ENCODE data around the gene WDFY2. TPM values are rescaled to one million over a fixed set of nuclear protein-coding genes. Genes with fewer than 3 reads are reported as not detected.
A peak's percentile ranks its signal among the peaks of the same experiment; 100 is the strongest.

WDFY2 gene
- total RNA-seq, 1 experiment from 2014 or later, result 6.0 TPM

DNA sequence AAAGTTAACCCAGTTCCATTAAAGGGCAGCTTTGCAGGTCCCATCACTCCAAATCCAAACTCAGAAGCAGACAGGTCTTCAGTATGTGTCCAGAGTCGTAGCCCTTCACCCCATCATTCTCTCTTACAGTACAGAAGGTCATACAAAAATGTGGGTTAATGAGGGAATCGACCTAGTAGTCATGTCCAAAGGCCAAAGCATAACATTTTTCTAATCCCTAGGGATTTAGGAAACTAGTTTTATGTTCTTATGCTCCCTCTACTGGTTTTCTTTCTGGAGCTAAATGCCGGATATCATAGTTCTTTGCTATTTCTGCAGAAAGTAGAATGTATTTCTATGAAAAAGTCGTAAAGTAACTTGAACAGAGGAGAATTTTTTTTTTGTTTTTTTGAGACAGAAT lies 147.5 kb downstream of the WDFY2 start:
- no peak overlapping the region for H3K4me3 ChIP-seq
- no peaks in the 10 kb centered on the region for H3K9me3 ChIP-seq (replicated peaks)
- H3K36me3 ChIP-seq, result peaks cover 30% of the 10 kb centered on the region
- H3K27me3 ChIP-seq (replicated peaks), result no peaks in the 10 kb centered on the region
- H3K4me1 ChIP-seq (replicated peaks), result peaks cover 68% of the 10 kb centered on the region
- DNase-seq (ENCODE audit: low read depth in 1 of 2, low spot score in 2 of 2), result peak in 1 of 2 experiments; percentile 38
- peak overlapping the region; percentile 99 for H3K27ac ChIP-seq

DNA sequence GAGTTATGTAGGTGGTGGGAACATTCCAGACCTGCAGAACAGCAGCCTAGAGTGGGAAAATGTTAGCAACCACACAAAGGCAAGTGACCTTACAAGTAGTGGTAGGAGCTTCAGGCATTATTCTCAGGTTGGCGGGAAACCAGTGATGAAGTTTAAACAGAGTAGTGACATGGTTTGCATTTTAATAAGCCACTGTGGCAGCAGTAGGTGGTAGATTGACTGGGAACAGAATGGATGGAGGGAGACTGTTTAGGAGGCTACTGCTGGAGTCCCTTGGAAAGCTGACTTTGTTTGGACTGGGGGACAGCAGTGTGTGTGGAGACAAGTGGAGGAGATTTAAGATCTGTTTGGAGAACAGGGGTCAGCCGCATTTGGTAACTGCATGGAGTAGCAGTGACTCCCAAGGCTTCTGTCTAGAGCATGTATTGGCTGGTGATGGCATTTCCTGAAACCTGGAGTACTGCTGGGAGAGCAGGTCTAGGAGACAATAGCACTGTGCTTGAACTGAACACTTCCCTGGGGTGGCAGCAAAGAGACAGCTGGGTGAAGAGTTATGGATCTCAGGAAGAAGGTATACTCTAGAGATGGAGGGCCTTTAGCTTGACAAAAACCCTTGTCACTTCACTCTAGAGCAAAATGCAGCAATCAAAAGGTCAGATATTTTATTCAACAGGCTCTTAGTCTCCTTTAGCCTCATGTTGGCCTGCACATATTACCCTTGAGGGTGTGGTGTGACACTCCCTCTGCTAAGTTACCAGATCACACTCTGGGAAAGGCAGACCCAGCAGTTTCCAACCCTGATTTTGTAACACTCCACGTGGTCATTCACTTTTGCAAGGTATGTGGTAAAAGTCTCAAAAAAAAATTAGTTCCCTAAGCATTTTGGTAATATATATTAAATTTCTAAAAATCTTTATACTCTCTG lies 149.4 kb downstream of the WDFY2 start:
- Histone ChIP-seq H3K27ac (no peak overlapping the region), H3K9me3 (replicated peaks) (no peaks in the 10 kb centered on the region), H3K27me3 (replicated peaks) (no peaks in the 10 kb centered on the region), H3K4me1 (replicated peaks) (peaks cover 53% of the 10 kb centered on the region), H3K36me3 (peaks cover 23% of the 10 kb centered on the region), H3K4me3 (no peak overlapping the region)
- DNase-seq (ENCODE audit: low read depth in 1 of 2, low spot score in 2 of 2), result no peak

DNA sequence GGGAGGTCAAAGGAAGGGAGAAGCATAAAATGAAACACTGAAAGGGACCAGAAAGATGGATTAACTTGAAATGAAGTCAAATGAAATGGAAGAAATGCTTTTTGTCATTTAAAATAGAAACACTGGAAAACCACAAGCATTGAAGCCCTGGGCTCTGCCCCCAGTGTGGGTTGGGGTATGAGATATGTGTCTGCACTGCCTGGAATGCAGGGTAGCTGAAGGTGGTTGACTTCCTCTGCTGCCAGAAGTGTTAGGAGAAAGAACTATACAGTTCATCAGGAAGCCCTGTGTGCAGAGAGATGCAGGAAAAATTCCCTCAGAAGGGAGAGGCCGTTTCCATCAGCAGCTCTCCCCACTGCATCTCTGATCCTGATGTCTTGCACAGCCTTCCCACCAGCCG lies 150.5 kb downstream of the WDFY2 start:
- Histone ChIP-seq H3K27me3 (replicated peaks) (no peaks in the 10 kb centered on the region), H3K4me3 (no peak overlapping the region), H3K9me3 (replicated peaks) (no peaks in the 10 kb centered on the region), H3K27ac (no peak overlapping the region), H3K4me1 (replicated peaks) (peaks cover 42% of the 10 kb centered on the region), H3K36me3 (peaks cover 30% of the 10 kb centered on the region)
- DNase-seq (ENCODE audit: low read depth in 1 of 2, low spot score in 2 of 2), result peak in 1 of 2 experiments; percentile 21

DNA sequence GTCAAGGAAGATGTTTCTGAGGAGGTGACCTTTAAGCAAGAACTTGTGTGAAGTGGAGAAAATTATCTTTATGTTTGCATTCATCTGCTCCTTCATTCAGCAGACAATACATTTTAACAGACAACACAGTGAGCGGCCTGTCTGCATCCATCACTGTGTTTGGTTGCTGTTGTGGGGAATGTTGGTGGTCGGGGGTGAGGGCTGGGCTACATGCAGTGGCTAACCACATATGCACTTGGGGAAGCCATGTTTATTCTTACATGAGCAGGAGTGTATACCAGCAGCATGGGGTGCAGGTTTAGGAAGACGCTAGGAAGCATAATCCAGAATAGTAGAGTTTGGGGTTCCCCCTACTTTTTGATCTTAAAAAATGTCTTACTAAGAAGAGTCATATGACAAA lies 153.3 kb downstream of the WDFY2 start:
- DNase-seq (ENCODE audit: low read depth in 1 of 2, low spot score in 2 of 2), result no peak
- Histone ChIP-seq H3K9me3 (replicated peaks) (no peaks in the 10 kb centered on the region), H3K36me3 (peaks cover 34% of the 10 kb centered on the region), H3K4me3 (no peak overlapping the region), H3K4me1 (replicated peaks) (peaks cover 20% of the 10 kb centered on the region), H3K27me3 (replicated peaks) (no peaks in the 10 kb centered on the region), H3K27ac (no peak overlapping the region)

DNA sequence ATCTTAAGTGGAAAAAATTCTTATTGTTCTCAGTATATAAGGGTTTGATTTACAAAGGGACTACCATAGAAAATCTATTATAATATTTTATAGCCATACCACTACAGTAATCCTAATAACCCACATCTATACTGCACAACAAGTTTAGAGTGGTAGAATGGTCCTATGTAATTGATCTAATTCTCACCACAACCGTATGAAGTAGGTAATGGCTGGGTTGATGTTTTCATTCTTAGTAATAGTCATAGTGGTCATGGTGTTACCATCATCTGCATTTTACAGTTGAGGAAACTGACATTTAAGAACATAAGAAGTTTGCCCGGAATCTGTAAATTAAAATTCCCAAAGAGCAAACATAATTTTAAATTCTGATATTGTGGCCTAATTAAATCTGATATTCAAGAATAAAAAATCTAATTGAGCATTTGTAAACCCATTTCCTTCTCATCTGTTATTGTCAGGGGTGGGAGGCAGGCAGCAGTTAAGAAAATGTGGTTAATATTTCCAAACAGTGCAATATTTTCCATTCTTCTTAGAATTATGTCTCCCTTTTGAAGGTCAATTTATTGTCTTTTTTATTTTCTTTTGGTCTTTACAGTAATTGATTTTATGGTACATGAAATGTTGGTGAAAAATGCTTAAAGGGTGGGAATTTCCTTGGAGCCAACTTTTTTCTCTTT lies 154.1 kb downstream of the WDFY2 start:
- DNase-seq (ENCODE audit: low read depth in 1 of 2, low spot score in 2 of 2), result no peak
- Histone ChIP-seq H3K4me1 (replicated peaks) (peaks cover 18% of the 10 kb centered on the region), H3K27ac (no peak overlapping the region)

DNA sequence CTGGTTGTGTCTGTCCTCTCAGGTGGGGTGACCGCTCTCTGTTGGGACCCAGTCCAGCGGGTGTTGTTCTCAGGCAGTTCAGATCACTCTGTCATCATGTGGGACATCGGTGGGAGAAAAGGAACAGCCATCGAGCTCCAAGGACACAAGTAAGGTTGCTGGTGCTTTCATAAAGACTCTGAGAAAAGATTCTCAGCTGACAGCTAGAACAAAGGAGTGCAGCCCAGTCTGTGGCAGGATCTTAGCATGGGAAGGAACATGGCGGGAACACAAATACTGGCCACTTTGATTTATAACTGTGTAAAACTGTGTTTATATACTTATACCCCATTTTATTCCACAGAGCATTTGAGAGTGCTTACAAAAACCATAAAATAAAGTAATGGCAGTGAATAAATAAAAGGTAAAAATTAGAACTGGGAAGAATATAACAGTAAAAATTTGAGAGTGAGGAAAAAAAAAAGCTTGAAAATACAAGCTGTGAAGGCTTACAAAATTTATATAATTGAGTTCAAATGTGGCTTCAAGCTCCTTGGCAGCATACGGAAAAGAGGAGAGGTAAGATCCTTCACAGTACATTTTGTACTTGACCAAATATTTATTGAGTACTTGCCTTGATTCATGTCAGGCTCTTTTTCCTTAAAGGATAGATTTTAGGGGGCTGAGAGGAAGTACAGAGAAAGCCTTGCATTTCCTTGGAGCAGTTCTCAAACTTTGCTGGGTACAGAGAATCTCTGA lies 154.9 kb downstream of the WDFY2 start:
- H3K27ac ChIP-seq, result no peak overlapping the region
- H3K4me3 ChIP-seq, result no peak overlapping the region
- no peak for DNase-seq (ENCODE audit: low read depth in 1 of 2, low spot score in 2 of 2)

More for the DNA sequence above, 154.1 kb downstream of the WDFY2 start:
- Histone ChIP-seq H3K27me3 (replicated peaks) (no peaks in the 10 kb centered on the region), H3K9me3 (replicated peaks) (no peaks in the 10 kb centered on the region), H3K36me3 (peaks cover 41% of the 10 kb centered on the region), H3K4me3 (no peak overlapping the region)

DNA sequence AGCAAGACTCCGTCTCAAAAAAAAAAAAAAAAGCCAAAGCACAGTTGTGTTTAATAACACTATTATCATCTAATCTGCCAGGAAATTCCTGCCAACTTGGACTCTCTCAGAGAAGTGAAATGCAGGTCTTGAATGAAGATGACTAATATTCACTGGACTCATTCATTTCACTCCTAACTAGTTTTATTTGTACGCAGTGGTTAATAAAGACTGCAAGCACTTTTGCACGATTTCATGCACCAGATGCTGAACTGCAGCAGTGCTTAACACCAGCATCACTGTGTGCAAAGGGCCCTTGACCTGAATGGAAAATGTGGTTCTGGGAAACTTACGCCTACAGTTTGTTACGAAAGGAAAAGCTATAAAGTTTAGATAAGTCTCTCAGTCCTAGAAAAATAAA lies 156.4 kb downstream of the WDFY2 start:
- DNase-seq (ENCODE audit: low read depth in 1 of 2, low spot score in 2 of 2), result no peak
- Histone ChIP-seq H3K27ac (no peak overlapping the region), H3K4me1 (replicated peaks) (no peaks in the 10 kb centered on the region), H3K4me3 (no peak overlapping the region), H3K9me3 (replicated peaks) (no peaks in the 10 kb centered on the region), H3K27me3 (replicated peaks) (no peaks in the 10 kb centered on the region), H3K36me3 (peaks cover 49% of the 10 kb centered on the region)

More for the DNA sequence above, 154.9 kb downstream of the WDFY2 start:
- Histone ChIP-seq H3K27me3 (replicated peaks) (no peaks in the 10 kb centered on the region), H3K4me1 (replicated peaks) (peaks cover 12% of the 10 kb centered on the region), H3K36me3 (peaks cover 46% of the 10 kb centered on the region), H3K9me3 (replicated peaks) (no peaks in the 10 kb centered on the region)

DNA sequence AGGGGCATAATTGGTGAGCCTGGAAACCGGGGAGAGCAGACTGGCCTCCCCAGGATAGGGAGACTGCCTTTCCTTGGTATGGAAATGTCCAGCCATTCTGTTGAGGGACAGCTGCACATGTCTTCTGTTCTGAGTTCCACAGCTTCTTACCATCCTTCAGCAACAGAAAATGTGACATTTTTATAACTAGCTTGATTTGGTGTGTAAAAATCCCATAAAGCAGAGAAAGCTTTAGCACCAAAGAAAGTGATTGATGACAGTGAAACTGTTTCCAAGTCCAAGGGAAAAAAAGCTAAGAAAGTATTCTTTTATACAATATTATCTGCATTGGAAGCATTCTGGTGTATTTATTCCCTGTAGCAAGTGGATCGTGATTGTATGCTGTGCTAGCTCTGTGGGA lies 157.8 kb downstream of the WDFY2 start:
- Histone ChIP-seq H3K9me3 (replicated peaks) (no peaks in the 10 kb centered on the region), H3K4me1 (replicated peaks) (no peaks in the 10 kb centered on the region), H3K4me3 (no peak overlapping the region), H3K27ac (no peak overlapping the region), H3K36me3 (peaks cover 50% of the 10 kb centered on the region), H3K27me3 (replicated peaks) (no peaks in the 10 kb centered on the region)
- DNase-seq (ENCODE audit: low read depth in 1 of 2, low spot score in 2 of 2), result no peak

DNA sequence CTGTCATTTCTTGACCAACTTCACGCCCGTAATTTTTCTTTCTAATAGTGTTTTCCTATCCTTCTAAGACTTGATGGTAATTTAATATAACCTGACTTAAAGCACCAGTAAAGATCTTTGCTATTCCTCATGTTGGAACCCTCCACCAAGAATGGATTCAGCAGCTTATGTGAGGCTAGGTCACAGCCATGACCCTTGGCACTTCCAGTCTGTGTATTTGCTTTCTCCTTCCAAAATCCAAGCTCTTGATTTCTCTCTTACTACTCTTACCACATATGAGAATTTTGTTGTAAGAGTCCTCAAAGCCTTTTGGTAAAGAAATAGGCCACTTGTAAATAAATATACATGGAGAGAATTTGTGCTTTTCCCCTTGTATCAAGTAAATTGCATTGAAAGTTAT lies 158.3 kb downstream of the WDFY2 start:
- no peaks in the 10 kb centered on the region for H3K9me3 ChIP-seq (replicated peaks)
- H3K27me3 ChIP-seq (replicated peaks), result no peaks in the 10 kb centered on the region
- no peak overlapping the region for H3K4me3 ChIP-seq
- DNase-seq (ENCODE audit: low read depth in 1 of 2, low spot score in 2 of 2), result no peak
- no peak overlapping the region for H3K27ac ChIP-seq
- H3K36me3 ChIP-seq, result peaks cover 49% of the 10 kb centered on the region
- no peaks in the 10 kb centered on the region for H3K4me1 ChIP-seq (replicated peaks)

DNA sequence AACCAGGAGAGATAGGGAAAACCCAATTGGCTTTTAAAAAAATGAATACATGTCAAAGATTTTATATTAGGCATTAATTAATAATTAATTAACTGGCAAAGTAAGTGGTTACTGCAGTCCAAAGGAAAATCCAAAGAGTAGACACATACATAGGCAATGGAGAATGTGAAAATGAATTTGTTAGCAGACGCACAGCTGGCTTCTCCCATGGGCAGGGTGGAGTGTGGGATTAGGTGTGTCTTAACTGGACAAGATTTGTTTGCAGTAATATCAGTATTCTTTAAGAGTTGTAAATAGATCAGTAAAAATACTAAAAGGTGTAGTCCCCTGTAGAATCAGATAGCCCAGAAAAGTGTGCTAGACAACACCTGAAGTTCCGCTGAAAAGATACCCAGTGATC lies 161.0 kb downstream of the WDFY2 start:
- H3K4me3 ChIP-seq, result no peak overlapping the region
- peaks cover 57% of the 10 kb centered on the region for H3K36me3 ChIP-seq

DNA sequence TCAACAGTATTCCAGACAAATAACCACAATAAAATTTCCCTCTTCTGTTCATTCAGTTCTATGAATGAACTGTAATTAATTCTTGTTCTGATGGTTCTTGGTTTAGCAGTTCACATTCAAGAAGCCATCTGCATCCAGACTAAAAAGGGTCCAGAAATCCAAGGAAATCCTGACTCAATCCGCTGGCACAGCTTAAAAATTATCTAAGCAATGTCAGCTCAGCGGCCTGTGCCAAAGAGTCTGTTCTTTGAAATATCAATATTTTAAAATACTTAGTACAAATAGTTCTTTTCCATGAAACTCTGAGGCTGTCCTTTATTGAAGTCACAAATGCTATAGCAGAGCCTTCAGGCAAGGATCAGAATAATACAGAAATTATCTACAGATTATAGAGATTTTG lies 162.5 kb downstream of the WDFY2 start:
- peaks cover 62% of the 10 kb centered on the region for H3K36me3 ChIP-seq
- H3K4me3 ChIP-seq, result no peak overlapping the region
- no peak overlapping the region for H3K27ac ChIP-seq
- no peaks in the 10 kb centered on the region for H3K4me1 ChIP-seq (replicated peaks)
- no peak for DNase-seq (ENCODE audit: low read depth in 1 of 2, low spot score in 2 of 2)
- H3K9me3 ChIP-seq (replicated peaks), result 0 out of 2 replicates have a peak, but pooled peaks cover 3% of the 10 kb centered on the region
- no peaks in the 10 kb centered on the region for H3K27me3 ChIP-seq (replicated peaks)

More for the DNA sequence above, 161.0 kb downstream of the WDFY2 start:
- 0 out of 2 replicates have a peak, but pooled peaks cover 3% of the 10 kb centered on the region for H3K9me3 ChIP-seq (replicated peaks)
- H3K4me1 ChIP-seq (replicated peaks), result no peaks in the 10 kb centered on the region
- no peak for DNase-seq (ENCODE audit: low read depth in 1 of 2, low spot score in 2 of 2)
- H3K27ac ChIP-seq, result no peak overlapping the region
- no peaks in the 10 kb centered on the region for H3K27me3 ChIP-seq (replicated peaks)

DNA sequence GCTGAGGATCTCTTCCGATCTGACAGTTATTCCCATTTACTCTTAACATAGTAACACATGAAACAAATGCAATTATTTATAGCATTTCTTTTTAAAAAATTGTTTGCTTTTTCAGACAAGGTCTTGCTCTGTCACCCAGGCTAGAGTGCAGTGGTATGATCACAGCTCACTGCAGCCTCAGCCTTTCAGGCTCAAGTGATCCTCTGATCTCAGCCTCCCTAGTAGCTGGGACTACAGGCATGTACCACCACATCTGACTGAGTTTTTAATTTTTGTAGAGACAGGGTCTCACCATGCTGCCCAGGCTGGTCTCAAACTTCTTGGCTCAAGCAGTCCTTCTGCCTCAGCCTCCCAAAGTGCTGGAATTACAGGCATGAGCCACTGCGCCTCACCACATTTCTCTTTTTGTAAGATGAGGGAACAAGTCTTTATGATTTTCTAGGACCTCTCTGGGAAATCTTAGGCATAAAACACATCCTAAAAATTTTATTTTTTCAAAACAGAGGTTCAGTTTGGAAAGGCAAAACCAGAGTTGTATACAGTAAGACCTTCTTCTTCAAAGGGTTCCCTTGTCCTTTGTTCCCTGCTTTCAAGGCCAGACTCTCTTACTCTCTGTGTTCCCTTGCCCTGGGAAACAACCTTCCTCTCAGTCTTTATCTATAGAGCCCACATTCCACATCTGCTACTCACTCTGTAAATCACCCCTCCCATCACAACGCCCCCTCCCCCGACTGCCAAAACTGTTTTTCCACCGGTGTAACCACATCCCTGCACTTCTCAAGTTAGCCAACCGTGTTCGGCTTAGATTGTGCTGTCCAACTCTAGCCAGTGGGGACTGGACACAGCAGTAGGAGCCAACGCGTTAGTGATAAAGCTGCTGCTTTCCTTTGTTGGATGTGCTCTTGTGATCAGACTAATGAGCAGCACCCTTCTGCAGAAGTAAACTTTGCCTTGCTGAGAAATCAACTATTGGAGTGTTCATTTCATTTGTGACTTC lies 163.5 kb downstream of the WDFY2 start:
- peaks cover 66% of the 10 kb centered on the region for H3K36me3 ChIP-seq
- H3K27me3 ChIP-seq (replicated peaks), result no peaks in the 10 kb centered on the region
- no peak overlapping the region for H3K27ac ChIP-seq
- H3K9me3 ChIP-seq (replicated peaks), result 0 out of 2 replicates have a peak, but pooled peaks cover 3% of the 10 kb centered on the region
- DNase-seq (ENCODE audit: low read depth in 1 of 2, low spot score in 2 of 2), result peak in 1 of 2 experiments; percentile 14
- H3K4me1 ChIP-seq (replicated peaks), result no peaks in the 10 kb centered on the region
- no peak overlapping the region for H3K4me3 ChIP-seq

DNA sequence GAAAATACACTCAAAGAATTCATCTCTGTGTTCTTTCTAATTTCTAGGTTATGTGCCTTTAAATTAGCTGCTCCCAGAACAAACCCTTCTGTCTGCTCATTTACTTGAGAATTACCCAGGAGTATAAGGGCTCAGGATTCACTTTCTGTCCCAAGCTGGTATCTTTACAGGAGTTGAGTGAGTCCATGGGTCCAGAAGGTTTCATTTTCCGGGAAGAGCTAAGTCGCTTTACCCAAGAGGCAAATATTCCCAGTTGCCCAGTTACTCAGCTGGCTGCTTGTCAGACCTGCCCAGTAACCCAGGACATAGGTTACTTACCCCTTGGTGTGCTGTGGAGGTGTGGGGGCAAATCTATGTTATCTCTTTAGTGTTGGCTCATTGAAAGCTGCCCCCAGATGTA lies 172.4 kb downstream of the WDFY2 start:
- Histone ChIP-seq H3K27me3 (replicated peaks) (no peaks in the 10 kb centered on the region), H3K9me3 (replicated peaks) (no peaks in the 10 kb centered on the region), H3K36me3 (peaks cover 79% of the 10 kb centered on the region), H3K4me1 (replicated peaks) (peaks cover 28% of the 10 kb centered on the region), H3K27ac (no peak overlapping the region), H3K4me3 (no peak overlapping the region)
- no peak for DNase-seq (ENCODE audit: low read depth in 1 of 2, low spot score in 2 of 2)
